Endothelial cell (in vitro differentiated cells): Measurements from ENCODE around the gene WFDC10B. TPM values are rescaled to one million over a fixed set of nuclear protein-coding genes. Genes with fewer than 3 reads are reported as not detected.
"Not testable (repeated sequence)": the region's sequence is repeated elsewhere in the genome, so short reads cannot be mapped to it uniquely, and the experiment has no call there.

Source experiments
- DNase-seq: peaks from one replicate; pipeline ENCODE4 v3.0.0; 2021; ENCODE audit warnings: low spot score
- H3K27ac Mint-ChIP-seq: one replicate; pipeline ENCODE4 v1.8.0; 2021; ENCODE audit warnings: mixed read lengths, inconsistent platforms; ENCODE audit not compliant: unreplicated experiment
- H3K27me3 Mint-ChIP-seq: one replicate; pipeline ENCODE4 v1.8.0; 2021; ENCODE audit warnings: mild to moderate bottlenecking, moderate library complexity, mixed read lengths, inconsistent platforms; ENCODE audit not compliant: unreplicated experiment
- H3K36me3 Mint-ChIP-seq: one replicate; pipeline ENCODE4 v1.8.0; 2021; ENCODE audit warnings: mild to moderate bottlenecking, low read depth, mixed read lengths, inconsistent platforms; ENCODE audit not compliant: unreplicated experiment
- H3K4me1 Mint-ChIP-seq: one replicate; pipeline ENCODE4 v1.8.0; 2021; ENCODE audit warnings: mild to moderate bottlenecking, mixed read lengths, inconsistent platforms; ENCODE audit not compliant: unreplicated experiment
- H3K4me3 Mint-ChIP-seq: one replicate; pipeline ENCODE4 v1.8.0; 2021; ENCODE audit warnings: mild to moderate bottlenecking, mixed read lengths, inconsistent platforms; ENCODE audit not compliant: unreplicated experiment
- H3K9me3 Mint-ChIP-seq: one replicate; pipeline ENCODE4 v1.8.0; 2021; ENCODE audit warnings: mixed read lengths, inconsistent platforms; ENCODE audit not compliant: unreplicated experiment
- CTCF ChIP-seq: fragments of 200-600 bp; sonication (generic); IDR thresholded peaks from one replicate; pipeline ENCODE4 v1.5.0; 2021; ENCODE audit warnings: antibody characterized with exemption; ENCODE audit not compliant: unreplicated experiment
- total RNA-seq: library from RNA; stranded (reverse); fragmentation: NEBNext Ultra II Directional; extraction: Animal tissue kit (Norgen Biotek cat#: 25700); gene quantifications from one replicate; pipeline ENCODE4 v1.2.1, GENCODE V29; 2021; ENCODE audit not compliant: unreplicated experiment

The WFDC10B gene
- total RNA-seq, 1 donor from 2014 or later, result not detected

- no peaks in the 10 kb centered on the region for H3K27me3 Mint-ChIP-seq
These were observed 17.2 kb upstream of the WFDC10B start, which contains the start of gene SPINT4 for GRCh38 chr20:45722047-45722446. SPINT4 (plus strand) TSS chr20:45722347; CDS start chr20:45722368, 21 bp downstream.

DNA sequence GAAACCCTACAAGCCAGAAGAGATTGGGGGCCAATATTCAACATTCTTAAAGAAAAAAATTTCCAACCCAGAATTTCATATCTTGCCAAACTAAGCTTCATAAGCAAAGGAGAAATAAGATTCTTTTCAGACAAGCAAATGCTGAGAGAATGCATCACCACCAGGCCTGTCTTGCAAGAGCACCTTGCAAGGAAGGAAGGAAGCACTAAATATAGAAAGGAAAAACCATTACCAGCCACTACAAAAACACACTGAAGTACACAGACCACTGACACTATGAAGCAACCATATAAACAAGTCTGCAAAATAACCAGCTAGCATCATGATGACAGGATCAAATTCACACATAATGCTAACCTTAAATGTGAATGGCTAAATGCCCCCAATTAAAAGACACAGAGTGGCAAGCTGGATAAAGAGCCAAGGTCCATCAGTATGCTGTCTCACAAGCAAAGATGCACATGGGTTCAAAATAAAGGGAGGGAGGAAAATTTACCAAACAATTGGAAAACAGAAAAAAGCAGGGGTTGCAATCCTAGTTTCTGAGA is 11.4 kb upstream of the WFDC10B start:
- not testable (repeated sequence) for DNase-seq, H3K4me1 Mint-ChIP-seq, H3K36me3 Mint-ChIP-seq, H3K27ac Mint-ChIP-seq, H3K9me3 Mint-ChIP-seq, H3K4me3 Mint-ChIP-seq, H3K27me3 Mint-ChIP-seq

More at GRCh38 chr20:45722047-45722446, 17.2 kb upstream of the WFDC10B start, which contains the start of gene SPINT4:
- no peak within 1 kb of the TSS for H3K27ac Mint-ChIP-seq
- H3K9me3 Mint-ChIP-seq, result no peaks in the 10 kb centered on the region
- H3K4me3 Mint-ChIP-seq, result no peak within 1 kb of the TSS
- no peak for TF ChIP-seq CTCF
- DNase-seq, result no peak
- no peaks in the 10 kb centered on the region for H3K4me1 Mint-ChIP-seq
- no peaks in the 10 kb centered on the region for H3K36me3 Mint-ChIP-seq

DNA sequence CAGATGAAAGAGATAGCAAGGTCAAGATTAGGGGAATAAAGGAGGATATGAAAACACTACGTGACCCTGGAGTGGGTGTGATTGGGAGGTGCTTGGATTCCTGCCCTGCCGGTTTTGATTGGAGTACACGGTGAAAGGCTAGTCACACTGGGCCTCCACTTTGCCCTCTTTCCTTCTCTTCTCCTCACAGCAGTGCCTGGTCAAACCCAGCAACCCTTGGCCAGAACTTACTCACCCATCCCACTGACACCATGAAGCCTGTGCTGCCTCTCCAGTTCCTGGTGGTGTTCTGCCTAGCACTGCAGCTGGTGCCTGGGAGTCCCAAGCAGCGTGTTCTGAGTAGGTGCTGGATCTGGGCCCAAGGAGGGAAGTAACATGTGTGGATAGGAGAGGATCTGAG is 2.9 kb downstream of the WFDC10B start, which contains the start of gene WFDC13:
Gene WFDC13, plus strand, starts transcription at position 166 of the 400 bp plus-strand sequence. Its CDS starts 86 bp downstream, at position 252.
- Mint-ChIP-seq H3K27me3 (no peaks in the 10 kb centered on the region), H3K9me3 (no peaks in the 10 kb centered on the region), H3K4me3 (no peak within 1 kb of the TSS), H3K36me3 (no peaks in the 10 kb centered on the region), H3K27ac (no peak within 1 kb of the TSS), H3K4me1 (no peaks in the 10 kb centered on the region)
- no peak for DNase-seq
- TF ChIP-seq CTCF, result no peak

DNA sequence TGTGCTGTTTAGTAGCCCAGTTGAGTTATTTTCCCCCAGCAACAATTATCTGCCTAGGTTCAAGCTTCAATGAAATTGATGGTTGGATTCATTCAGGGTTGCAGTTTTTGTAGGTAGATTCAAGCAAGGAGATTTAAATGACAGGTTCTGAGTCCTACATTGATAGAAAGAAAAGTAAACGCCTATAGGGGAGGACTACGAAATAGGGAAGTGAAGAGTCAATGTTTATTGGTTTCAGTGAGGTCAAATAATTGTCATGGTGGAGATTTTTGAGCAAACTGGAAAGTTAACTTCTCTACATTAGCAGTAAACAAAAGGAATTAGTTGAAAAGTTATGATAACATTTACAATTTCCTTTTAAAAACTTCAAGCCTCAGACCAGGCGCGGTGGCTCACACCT is 3.7 kb downstream of the WFDC10B start:
- DNase-seq, result no peak
- TF ChIP-seq CTCF, result no peak
- H3K27ac Mint-ChIP-seq, result no peak overlapping the region
- H3K27me3 Mint-ChIP-seq, result no peaks in the 10 kb centered on the region
- H3K4me3 Mint-ChIP-seq, result no peak overlapping the region
- H3K9me3 Mint-ChIP-seq, result no peaks in the 10 kb centered on the region
- no peaks in the 10 kb centered on the region for H3K4me1 Mint-ChIP-seq
- H3K36me3 Mint-ChIP-seq, result no peaks in the 10 kb centered on the region

DNA sequence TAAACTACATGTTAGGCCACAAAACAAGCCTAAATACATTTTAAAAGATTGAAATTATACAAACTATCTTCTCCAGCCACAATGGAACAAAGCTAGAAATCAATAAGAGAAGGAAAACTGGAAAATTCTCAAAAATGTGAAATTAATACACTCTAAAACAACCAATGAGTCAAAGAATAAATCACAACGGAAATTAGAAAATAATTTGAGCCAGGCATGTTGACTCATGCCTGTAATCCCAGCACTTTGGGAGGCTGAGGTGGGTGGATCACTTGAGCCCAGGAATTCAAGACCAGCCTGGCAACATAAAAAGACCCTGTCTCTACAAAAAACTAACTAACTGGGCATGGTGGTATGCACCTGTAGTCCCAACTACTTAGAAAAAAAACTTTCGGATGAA is 9.3 kb downstream of the WFDC10B start:
- no peak overlapping the region for H3K4me3 Mint-ChIP-seq
- H3K4me1 Mint-ChIP-seq, result no peaks in the 10 kb centered on the region
- H3K36me3 Mint-ChIP-seq, result peaks cover 3% of the 10 kb centered on the region
- no peak for TF ChIP-seq CTCF
- H3K9me3 Mint-ChIP-seq, result no peaks in the 10 kb centered on the region
- H3K27me3 Mint-ChIP-seq, result no peaks in the 10 kb centered on the region
- DNase-seq, result no peak
- no peak overlapping the region for H3K27ac Mint-ChIP-seq

DNA sequence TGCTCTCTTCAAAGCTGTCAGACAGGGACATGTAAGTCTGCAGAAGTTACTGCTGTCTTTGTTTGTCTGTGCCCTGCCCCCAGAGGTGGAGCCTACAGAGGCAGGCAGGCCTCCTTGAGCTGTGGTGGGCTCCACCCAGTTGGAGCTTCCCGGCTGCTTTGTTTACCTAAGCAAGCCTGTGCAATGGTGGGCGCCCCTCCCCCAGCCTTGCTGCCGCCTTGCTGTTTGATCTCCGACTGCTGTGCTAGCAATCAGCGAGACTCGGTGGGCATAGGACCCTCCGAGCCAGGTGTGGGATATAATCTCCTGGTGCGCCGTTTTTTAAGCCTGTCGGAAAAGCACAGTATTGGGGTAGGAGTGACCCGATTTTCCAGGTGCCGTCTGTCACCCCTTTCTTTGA is 11.5 kb downstream of the WFDC10B start:
- H3K27me3 Mint-ChIP-seq, H3K36me3 Mint-ChIP-seq, H3K4me3 Mint-ChIP-seq, DNase-seq, H3K9me3 Mint-ChIP-seq, H3K4me1 Mint-ChIP-seq, H3K27ac Mint-ChIP-seq: not testable (repeated sequence)
